Colon (tissue), 2 donors: ENCODE results near the gene SCLT1.
A peak's percentile ranks its signal among the peaks of the same experiment; 100 is the strongest.
"Not testable (repeated sequence)": the region's sequence is repeated elsewhere in the genome, so short reads cannot be mapped to it uniquely, and the experiment has no call there.

ENCODE experiments used
- FAIRE-seq: peaks from 2 replicates; lab custom pipeline; 2012; peaks lifted over from hg19 to GRCh38; lab: Jason Lieb, UNC
- donor health status: control.
- donor health status: control.

The SCLT1 gene

GRCh38 chr4:129069537-129069936 lies 23.8 kb downstream of the SCLT1 start:
- not testable (repeated sequence) for FAIRE-seq

DNA sequence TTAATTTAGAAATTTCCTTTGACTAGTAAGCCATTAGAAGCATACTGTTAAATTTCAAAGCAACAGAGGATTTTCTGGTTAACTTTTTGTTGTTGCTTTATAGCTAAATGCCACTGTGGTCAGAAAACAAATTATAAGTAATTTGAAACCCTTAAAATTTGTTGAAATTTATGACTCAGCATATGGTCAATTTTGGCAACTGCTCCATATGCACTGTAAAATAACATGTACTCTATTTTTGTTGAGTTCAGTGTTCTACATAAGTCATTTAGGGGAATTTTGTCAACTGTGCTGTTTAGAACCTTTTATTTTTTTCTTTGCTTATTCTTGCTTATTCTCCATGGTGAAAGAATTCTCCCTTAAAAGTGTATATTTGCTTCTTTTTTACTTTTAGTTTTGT lies 28.6 kb downstream of the SCLT1 start:
- FAIRE-seq = no peak

GRCh38 chr4:129063640-129064039 lies 29.7 kb downstream of the SCLT1 start:
- FAIRE-seq = no peak

DNA sequence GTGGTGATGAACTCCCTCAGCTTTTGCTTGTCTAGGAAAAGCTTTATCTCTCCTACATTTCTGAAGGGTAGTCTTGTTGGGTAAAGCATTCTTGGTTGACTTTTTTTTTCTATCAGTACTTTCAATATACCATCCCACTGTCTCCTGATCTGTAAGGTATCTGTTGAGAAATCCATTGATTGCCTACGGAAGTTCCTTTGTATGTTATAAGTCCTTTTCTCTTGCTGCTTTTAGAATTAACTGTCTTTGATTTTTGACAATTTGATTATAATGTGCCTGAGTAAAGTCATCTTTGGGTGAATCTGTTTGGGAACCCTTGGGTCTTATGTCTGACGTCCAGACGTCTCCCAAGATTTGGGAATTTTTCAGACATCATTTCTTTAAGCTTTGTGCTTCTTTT lies 30.8 kb downstream of the SCLT1 start:
- FAIRE-seq = no peak

DNA sequence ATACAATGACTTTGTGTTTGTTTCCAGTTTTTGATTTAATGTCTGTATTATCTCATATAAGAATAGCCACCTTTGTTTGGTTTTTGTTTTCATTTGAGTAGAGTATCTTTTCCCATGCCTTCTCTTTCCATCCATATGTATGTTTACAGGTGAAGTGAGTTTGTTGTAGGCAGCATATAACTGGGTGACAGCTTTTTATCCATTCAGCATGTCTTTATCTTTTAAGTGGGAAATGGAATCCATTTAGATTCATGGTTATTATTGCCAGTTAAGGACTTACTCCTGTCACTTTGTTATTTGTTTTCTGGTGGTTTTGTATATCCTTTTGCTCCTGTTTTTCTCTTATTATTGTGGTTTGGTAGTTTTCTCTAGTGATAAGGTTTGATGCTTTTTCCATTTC lies 34.3 kb downstream of the SCLT1 start:
- FAIRE-seq = no peak

- no peak for FAIRE-seq
Measured at GRCh38 chr4:129046055-129046959, 47.0 kb downstream of the SCLT1 start.

- FAIRE-seq = no peak
Measured at GRCh38 chr4:129043523-129043922, 49.8 kb downstream of the SCLT1 start.

GRCh38 chr4:129040471-129040870 lies 52.9 kb downstream of the SCLT1 start:
- FAIRE-seq = no peak

DNA sequence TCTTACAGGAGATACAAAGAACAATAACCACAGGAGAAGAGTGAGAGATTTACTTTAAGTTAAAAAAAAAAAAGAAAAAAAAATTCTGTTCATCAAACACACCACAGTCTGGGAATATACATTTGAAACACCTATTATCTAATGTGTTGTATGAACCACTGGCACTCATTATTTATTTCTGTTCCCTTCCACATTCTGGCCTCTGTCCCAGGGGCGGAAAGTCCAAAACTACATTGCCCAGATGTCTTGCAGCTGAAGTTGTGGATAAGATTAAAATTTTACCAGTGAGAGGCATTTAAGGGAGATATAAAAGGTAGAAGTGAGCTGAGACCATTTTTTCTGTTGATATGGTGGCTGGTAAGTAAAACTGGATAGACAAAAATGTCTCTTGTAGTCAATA lies 56.2 kb downstream of the SCLT1 start:
- no peak for FAIRE-seq

- FAIRE-seq = no peak
Measured at GRCh38 chr4:129014566-129015509, 78.5 kb downstream of the SCLT1 start.

GRCh38 chr4:129008096-129008495 lies 85.2 kb downstream of the SCLT1 start:
- no peak for FAIRE-seq

DNA sequence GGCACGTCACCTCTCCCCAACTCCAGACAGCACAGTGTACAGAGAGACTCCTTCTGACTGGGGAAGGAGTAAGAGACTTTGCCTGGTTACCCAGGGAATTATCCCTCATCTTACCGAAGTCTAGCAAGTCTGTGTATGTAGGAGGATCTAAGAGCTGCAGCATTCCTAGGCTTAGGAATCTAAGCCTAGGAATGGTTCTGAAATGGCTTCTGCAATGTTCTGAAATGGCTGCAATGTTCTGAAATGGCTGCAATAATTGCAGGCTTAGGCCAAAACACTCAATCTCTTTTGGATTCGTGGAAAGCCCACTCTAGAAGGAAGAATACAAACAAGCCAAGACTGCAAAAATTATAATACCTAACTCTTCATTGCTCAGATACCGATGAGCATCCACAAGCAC lies 106.4 kb downstream of the SCLT1 start:
- FAIRE-seq = no peak

DNA sequence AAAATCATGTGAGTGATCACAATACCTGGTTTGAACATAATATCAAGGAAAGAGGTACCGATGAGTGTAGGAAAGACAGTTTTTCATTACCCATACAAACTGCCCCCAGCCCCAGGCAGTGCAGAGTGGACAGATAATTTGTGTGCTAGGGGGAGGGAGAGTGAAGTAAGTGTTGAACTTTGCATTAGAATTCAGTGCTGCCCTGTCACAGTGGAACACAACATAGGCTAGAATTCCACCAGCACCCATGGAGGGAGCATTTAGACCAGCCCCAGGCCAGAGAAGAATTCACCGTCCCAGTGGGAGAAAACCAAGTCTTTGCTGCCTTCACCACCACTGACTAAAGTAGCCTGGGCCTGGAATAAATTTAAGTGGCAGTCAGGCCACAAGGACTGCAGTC lies 107.3 kb downstream of the SCLT1 start:
- FAIRE-seq = no peak

- FAIRE-seq = no peak
Measured at GRCh38 chr4:128983771-128984485, 109.4 kb downstream of the SCLT1 start.

- no peak for FAIRE-seq
Measured at GRCh38 chr4:128981377-128981776, 112.0 kb downstream of the SCLT1 start.

GRCh38 chr4:128980816-128981326 lies 112.5 kb downstream of the SCLT1 start:
- FAIRE-seq = no peak

DNA sequence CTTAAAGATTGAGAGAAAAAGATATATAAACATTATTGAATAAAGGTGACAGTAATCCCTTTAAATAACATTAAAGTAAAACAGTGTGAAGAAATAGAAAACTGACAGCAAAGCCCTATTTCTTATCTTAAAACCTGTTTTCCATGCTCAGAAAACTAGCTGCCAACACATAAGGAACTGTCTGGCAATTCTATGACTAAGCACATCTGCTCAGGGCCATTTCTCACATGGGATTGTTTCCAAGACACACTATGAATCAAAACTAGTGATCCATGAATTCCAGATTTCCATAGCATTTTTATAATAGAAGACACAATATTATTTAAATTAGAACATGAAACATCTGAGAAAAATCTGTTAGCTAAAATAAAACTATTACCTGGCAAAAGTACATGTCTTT lies 113.4 kb downstream of the SCLT1 start:
- peak; percentile 21 for FAIRE-seq

- FAIRE-seq = no peak
Measured at GRCh38 chr4:128978985-128979384, 114.4 kb downstream of the SCLT1 start.

- no peak for FAIRE-seq
Measured at GRCh38 chr4:128974136-128974581, 119.2 kb downstream of the SCLT1 start.

GRCh38 chr4:128973384-128973783 lies 120.0 kb downstream of the SCLT1 start:
- FAIRE-seq = no peak

DNA sequence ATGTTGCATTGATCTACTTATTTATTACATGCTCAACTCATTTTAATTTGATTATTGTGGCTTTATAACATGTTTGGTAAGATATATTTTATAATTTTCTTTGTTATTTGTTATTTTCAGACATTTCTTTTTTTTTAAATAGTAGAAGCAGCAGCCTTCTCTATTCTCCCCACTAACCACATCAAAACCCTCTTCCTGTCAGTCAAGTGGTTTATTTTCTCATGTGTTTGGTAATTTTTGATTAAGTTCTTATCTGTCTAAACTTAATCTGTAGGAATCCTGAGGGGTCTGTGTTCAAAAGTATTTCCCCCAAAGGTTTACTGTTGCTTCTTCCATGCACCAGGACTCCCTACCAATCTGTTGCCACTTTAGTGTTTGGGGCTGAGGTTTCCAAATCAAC lies 131.9 kb downstream of the SCLT1 start:
- FAIRE-seq = peak; percentile 28

GRCh38 chr4:128958194-128958593 lies 135.1 kb downstream of the SCLT1 start:
- no peak for FAIRE-seq
